Endodermal cell (in vitro differentiated cells): ENCODE data around the gene CCDC69. TPM values are rescaled to one million over a fixed set of nuclear protein-coding genes. Genes with fewer than 3 reads are reported as not detected.

Source experiments
- DNase-seq: peaks from one replicate; pipeline ENCODE4 v3.0.0-alpha.2; 2017
- H3K27ac ChIP-seq: 2 replicates; pipeline ENCODE4 v1.5.1; 2013; ENCODE audit warnings: mild to moderate bottlenecking, low read depth, low read length, moderate library complexity
- H3K27me3 ChIP-seq: 2 replicates; pipeline ENCODE4 v1.6.1; 2013; ENCODE audit warnings: mild to moderate bottlenecking, low read length, moderate library complexity; ENCODE audit not compliant: insufficient read depth, control insufficient read depth, poor library complexity, severe bottlenecking
- H3K36me3 ChIP-seq: 2 replicates; pipeline ENCODE4 v1.7.0; 2013; ENCODE audit warnings: mild to moderate bottlenecking, low read length, moderate library complexity; ENCODE audit not compliant: control insufficient read depth, insufficient read depth
- H3K4me1 ChIP-seq: one replicate; pipeline ENCODE4 v1.7.0; 2013; ENCODE audit warnings: low read length; ENCODE audit not compliant: control insufficient read depth, insufficient read depth
- H3K4me3 ChIP-seq: 2 replicates; pipeline ENCODE4 v1.5.1; 2013; ENCODE audit warnings: mild to moderate bottlenecking, low read length, moderate library complexity
- H3K9ac ChIP-seq: 2 replicates; pipeline ENCODE4 v1.6.1; 2013; ENCODE audit warnings: mild to moderate bottlenecking, low read length, moderate library complexity; ENCODE audit not compliant: poor library complexity, severe bottlenecking; ENCODE audit errors: extremely low read depth
- H3K9me3 ChIP-seq: 2 replicates; pipeline ENCODE4 v1.6.1; 2013; ENCODE audit warnings: mild to moderate bottlenecking, low read length, moderate library complexity; ENCODE audit not compliant: control insufficient read depth
- H3K27ac Mint-ChIP-seq: 2 replicates; pipeline ENCODE4 v1.8.0; 2020; ENCODE audit warnings: mixed read lengths
- H3K27me3 Mint-ChIP-seq: 2 replicates; pipeline ENCODE4 v1.8.0; 2021; ENCODE audit warnings: mild to moderate bottlenecking, mixed read lengths; ENCODE audit not compliant: insufficient read depth
- H3K36me3 Mint-ChIP-seq: 2 replicates; pipeline ENCODE4 v1.8.0; 2020; ENCODE audit warnings: low read depth, mixed read lengths
- H3K4me1 Mint-ChIP-seq: 2 replicates; pipeline ENCODE4 v1.8.0; 2020; ENCODE audit warnings: mixed read lengths
- H3K4me3 Mint-ChIP-seq: 2 replicates; pipeline ENCODE4 v1.8.0; 2020; ENCODE audit warnings: mild to moderate bottlenecking, moderate library complexity, mixed read lengths
- H3K9me3 Mint-ChIP-seq: 2 replicates; pipeline ENCODE4 v1.8.0; 2020; ENCODE audit warnings: mild to moderate bottlenecking, mixed read lengths
- CTCF ChIP-seq: fragments of 200-600 bp; sonication (generic); conservative IDR thresholded peaks from 2 replicates; pipeline ENCODE4 v1.5.0; 2021; ENCODE audit warnings: antibody characterized with exemption, mild to moderate bottlenecking
- WGBS, 2 experiments: methylation state at CpG; one replicate each; pipeline versions ENCODE4 v1.1.5 to v1.1.7; 2013; ENCODE audit warnings: missing lambda C conversion rate in 2 of 2, mixed read lengths in 1 of 2; ENCODE audit not compliant: insufficient coverage in 1 of 2, insufficient read length in 1 of 2; 5-methylcytosine and 5-hydroxymethylcytosine counted together
- total RNA-seq, 2 donors: library from RNA; stranded (reverse); fragmentation: NEBNext Ultra II Directional in 1 of 2; extraction: Animal tissue kit (Norgen Biotek cat#: 25700) in 1 of 2; gene quantifications; 2 replicates in 1 of 2; 3 replicates in 1 of 2; pipeline ENCODE4 v1.2.1, GENCODE V29; 2021

Gene CCDC69
- total RNA-seq, 2 donors from 2014 or later, result 4.4 to 6.4 TPM

GRCh38 chr5:151225475-151225874, 1.6 kb upstream of the CCDC69 start:
- Histone ChIP-seq H3K4me3 (no peak overlapping the region), H3K27ac (no peak overlapping the region), H3K9me3 (no peaks in the 10 kb centered on the region), H3K36me3 (no peaks in the 10 kb centered on the region), H3K9ac (no peak overlapping the region), H3K4me1 (no peaks in the 10 kb centered on the region), H3K27me3 (peaks cover 21% of the 10 kb centered on the region)
- 58 to 66% methylated on average over 2 to 4 of the region's 5 CpGs for whole genome bisulfite sequencing, 2 experiments
- H3K4me3 Mint-ChIP-seq, result no peak overlapping the region
- H3K4me1 Mint-ChIP-seq, result peaks cover 4% of the 10 kb centered on the region
- DNase-seq, result no peak
- H3K27me3 Mint-ChIP-seq, result peaks cover 27% of the 10 kb centered on the region
- no peaks in the 10 kb centered on the region for H3K9me3 Mint-ChIP-seq
- H3K36me3 Mint-ChIP-seq, result no peaks in the 10 kb centered on the region
- H3K27ac Mint-ChIP-seq, result no peak overlapping the region
- TF ChIP-seq CTCF, result peak; percentile 6

- Mint-ChIP-seq H3K4me3 (no peak overlapping the region), H3K4me1 (peaks cover 4% of the 10 kb centered on the region), H3K36me3 (no peaks in the 10 kb centered on the region), H3K27me3 (peaks cover 27% of the 10 kb centered on the region), H3K27ac (no peak overlapping the region), H3K9me3 (no peaks in the 10 kb centered on the region)
- H3K4me3 ChIP-seq, result no peak overlapping the region
- no peaks in the 10 kb centered on the region for H3K9me3 ChIP-seq
- H3K4me1 ChIP-seq, result no peaks in the 10 kb centered on the region
- TF ChIP-seq CTCF, result peak; percentile 29
- H3K27ac ChIP-seq, result no peak overlapping the region
- 91 to 98% methylated on average over 4 of the region's 4 CpGs for WGBS, 2 experiments
- no peak overlapping the region for H3K9ac ChIP-seq
- DNase-seq, result no peak
- peaks cover 21% of the 10 kb centered on the region for H3K27me3 ChIP-seq
- no peaks in the 10 kb centered on the region for H3K36me3 ChIP-seq
Measured at GRCh38 chr5:151225071-151225470, 1.2 kb upstream of the CCDC69 start.

- no peak for TF ChIP-seq CTCF
- no peaks in the 10 kb centered on the region for H3K4me1 ChIP-seq
- H3K27me3 ChIP-seq, result peaks cover 21% of the 10 kb centered on the region
- H3K9me3 Mint-ChIP-seq, result no peaks in the 10 kb centered on the region
- H3K27ac Mint-ChIP-seq, result no peak overlapping the region
- no peaks in the 10 kb centered on the region for H3K36me3 Mint-ChIP-seq
- H3K36me3 ChIP-seq, result no peaks in the 10 kb centered on the region
- no peak overlapping the region for H3K27ac ChIP-seq
- no peaks in the 10 kb centered on the region for H3K9me3 ChIP-seq
- peaks cover 4% of the 10 kb centered on the region for H3K4me1 Mint-ChIP-seq
- H3K4me3 Mint-ChIP-seq, result no peak overlapping the region
- peaks cover 25% of the 10 kb centered on the region for H3K27me3 Mint-ChIP-seq
- WGBS, 2 experiments, result 92 to 95% methylated on average over 4 to 6 of the region's 6 CpGs
- no peak for DNase-seq
- H3K4me3 ChIP-seq, result peak overlapping the region; percentile 85
- no peak overlapping the region for H3K9ac ChIP-seq
Measured at GRCh38 chr5:151224372-151224771, 480 bp upstream of the CCDC69 start.
